Ishikawa (cell line): ENCODE results near the gene DSCAML1.

Experiments
- CEBPB ChIP-seq: IDR thresholded peaks from 2 replicates; pipeline ENCODE4 v1.6.1; 2012
- CREB1 ChIP-seq: IDR thresholded peaks from 2 replicates; pipeline ENCODE4 v1.6.1; 2012; ENCODE audit warnings: low read depth
- EGR1 ChIP-seq: IDR thresholded peaks from 2 replicates; pipeline ENCODE4 v1.6.1; 2012
- EP300 ChIP-seq: IDR thresholded peaks from 2 replicates; pipeline ENCODE4 v1.6.1; 2012; ENCODE audit warnings: borderline replicate concordance
- FOXM1 ChIP-seq: IDR thresholded peaks from 2 replicates; pipeline ENCODE4 v1.6.1; 2012; ENCODE audit warnings: low read depth, borderline replicate concordance
- NFIC ChIP-seq: IDR thresholded peaks from 2 replicates; pipeline ENCODE4 v1.6.1; 2012
- RAD21 ChIP-seq: IDR thresholded peaks from 2 replicates; pipeline ENCODE4 v1.6.1; 2012; ENCODE audit warnings: low read depth
- TAF1 ChIP-seq: IDR thresholded peaks from 2 replicates; pipeline ENCODE4 v1.6.1; 2012; ENCODE audit warnings: low read depth, mild to moderate bottlenecking
- TCF12 ChIP-seq: IDR thresholded peaks from 2 replicates; pipeline ENCODE4 v1.6.1; 2012; ENCODE audit warnings: low read depth
- TEAD4 ChIP-seq: IDR thresholded peaks from 2 replicates; pipeline ENCODE4 v1.6.1; 2012
- YY1 ChIP-seq: IDR thresholded peaks from 2 replicates; pipeline ENCODE4 v1.6.1; 2012; ENCODE audit warnings: low read depth
- ZBTB7A ChIP-seq: IDR thresholded peaks from 2 replicates; pipeline ENCODE4 v1.6.1; 2012; ENCODE audit warnings: low read depth
- TF ChIP-seq, protein P1 (sequence below): IDR thresholded peaks from 2 replicates; pipeline ENCODE4 v1.6.1; 2012; ENCODE audit warnings: low read depth, mild to moderate bottlenecking
- TF ChIP-seq, protein P2 (sequence below): IDR thresholded peaks from 2 replicates; pipeline ENCODE4 v1.6.1; 2012
- TF ChIP-seq, protein P3 (sequence below): IDR thresholded peaks from 2 replicates; pipeline ENCODE4 v1.6.1; 2012

DSCAML1 gene

DNA sequence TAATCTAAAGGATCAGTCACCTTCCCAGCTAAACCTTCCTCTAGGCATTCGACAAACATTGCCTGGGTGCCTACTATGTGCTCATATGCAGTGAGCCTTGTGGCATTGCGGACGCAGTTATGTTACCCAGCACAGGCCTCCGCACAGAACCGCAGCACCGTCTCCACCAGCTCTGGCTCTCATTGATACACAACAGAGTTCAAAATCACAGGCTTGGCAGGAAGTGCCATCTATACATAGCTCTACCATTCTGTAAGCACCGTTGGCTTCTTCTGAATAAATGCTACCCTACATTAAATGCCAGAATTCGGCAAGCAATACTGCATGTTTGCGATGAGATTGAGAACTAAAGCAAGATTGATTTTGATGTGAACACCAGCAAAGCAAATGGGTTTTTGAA is 31.0 kb downstream of the DSCAML1 start:
- no peak for TF ChIP-seq CREB1
- TF ChIP-seq TEAD4: no peak
- TF ChIP-seq, protein P1, sequence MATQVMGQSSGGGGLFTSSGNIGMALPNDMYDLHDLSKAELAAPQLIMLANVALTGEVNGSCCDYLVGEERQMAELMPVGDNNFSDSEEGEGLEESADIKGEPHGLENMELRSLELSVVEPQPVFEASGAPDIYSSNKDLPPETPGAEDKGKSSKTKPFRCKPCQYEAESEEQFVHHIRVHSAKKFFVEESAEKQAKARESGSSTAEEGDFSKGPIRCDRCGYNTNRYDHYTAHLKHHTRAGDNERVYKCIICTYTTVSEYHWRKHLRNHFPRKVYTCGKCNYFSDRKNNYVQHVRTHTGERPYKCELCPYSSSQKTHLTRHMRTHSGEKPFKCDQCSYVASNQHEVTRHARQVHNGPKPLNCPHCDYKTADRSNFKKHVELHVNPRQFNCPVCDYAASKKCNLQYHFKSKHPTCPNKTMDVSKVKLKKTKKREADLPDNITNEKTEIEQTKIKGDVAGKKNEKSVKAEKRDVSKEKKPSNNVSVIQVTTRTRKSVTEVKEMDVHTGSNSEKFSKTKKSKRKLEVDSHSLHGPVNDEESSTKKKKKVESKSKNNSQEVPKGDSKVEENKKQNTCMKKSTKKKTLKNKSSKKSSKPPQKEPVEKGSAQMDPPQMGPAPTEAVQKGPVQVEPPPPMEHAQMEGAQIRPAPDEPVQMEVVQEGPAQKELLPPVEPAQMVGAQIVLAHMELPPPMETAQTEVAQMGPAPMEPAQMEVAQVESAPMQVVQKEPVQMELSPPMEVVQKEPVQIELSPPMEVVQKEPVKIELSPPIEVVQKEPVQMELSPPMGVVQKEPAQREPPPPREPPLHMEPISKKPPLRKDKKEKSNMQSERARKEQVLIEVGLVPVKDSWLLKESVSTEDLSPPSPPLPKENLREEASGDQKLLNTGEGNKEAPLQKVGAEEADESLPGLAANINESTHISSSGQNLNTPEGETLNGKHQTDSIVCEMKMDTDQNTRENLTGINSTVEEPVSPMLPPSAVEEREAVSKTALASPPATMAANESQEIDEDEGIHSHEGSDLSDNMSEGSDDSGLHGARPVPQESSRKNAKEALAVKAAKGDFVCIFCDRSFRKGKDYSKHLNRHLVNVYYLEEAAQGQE: no peak
- no peak for TF ChIP-seq YY1
- TF ChIP-seq NFIC: no peak
- TF ChIP-seq FOXM1: no peak
- TF ChIP-seq TAF1: no peak
- no peak for TF ChIP-seq ZBTB7A
- TF ChIP-seq TCF12: no peak
- TF ChIP-seq EGR1: no peak
- TF ChIP-seq, protein P2, sequence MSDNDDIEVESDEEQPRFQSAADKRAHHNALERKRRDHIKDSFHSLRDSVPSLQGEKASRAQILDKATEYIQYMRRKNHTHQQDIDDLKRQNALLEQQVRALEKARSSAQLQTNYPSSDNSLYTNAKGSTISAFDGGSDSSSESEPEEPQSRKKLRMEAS: no peak
- TF ChIP-seq CEBPB: no peak
- no peak for TF ChIP-seq RAD21
- TF ChIP-seq, protein P3, sequence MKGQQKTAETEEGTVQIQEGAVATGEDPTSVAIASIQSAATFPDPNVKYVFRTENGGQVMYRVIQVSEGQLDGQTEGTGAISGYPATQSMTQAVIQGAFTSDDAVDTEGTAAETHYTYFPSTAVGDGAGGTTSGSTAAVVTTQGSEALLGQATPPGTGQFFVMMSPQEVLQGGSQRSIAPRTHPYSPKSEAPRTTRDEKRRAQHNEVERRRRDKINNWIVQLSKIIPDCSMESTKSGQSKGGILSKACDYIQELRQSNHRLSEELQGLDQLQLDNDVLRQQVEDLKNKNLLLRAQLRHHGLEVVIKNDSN: no peak
- no peak for TF ChIP-seq EP300

DNA sequence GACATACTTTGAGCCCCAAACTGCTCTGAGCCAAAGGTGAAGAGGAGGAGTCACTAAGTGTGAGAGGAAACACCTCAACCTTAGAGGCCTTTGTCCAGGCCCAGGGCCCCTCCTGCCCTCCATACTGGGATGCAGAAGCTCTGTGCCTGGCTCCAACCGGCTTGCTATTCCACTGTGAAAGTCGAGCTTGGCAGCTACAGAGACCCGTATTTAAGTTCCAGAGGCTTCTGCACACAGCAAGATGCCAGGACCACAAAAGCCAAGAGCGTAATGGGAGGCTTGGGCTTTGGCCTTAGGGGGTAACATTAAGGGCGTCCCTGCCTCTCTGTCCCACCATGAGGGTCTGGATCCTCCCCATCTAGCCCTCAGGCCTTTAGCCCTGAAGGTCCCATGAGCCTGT is 31.9 kb downstream of the DSCAML1 start:
- TF ChIP-seq CREB1 (no peak), CEBPB (no peak), RAD21 (no peak), EP300 (no peak), TCF12 (no peak), FOXM1 (no peak), ZBTB7A (no peak), TEAD4 (no peak), EGR1 (no peak), YY1 (no peak), NFIC (no peak), TAF1 (no peak)
- TF ChIP-seq, protein P3: no peak
- TF ChIP-seq, protein P2: no peak
- TF ChIP-seq, protein P1: no peak

DNA sequence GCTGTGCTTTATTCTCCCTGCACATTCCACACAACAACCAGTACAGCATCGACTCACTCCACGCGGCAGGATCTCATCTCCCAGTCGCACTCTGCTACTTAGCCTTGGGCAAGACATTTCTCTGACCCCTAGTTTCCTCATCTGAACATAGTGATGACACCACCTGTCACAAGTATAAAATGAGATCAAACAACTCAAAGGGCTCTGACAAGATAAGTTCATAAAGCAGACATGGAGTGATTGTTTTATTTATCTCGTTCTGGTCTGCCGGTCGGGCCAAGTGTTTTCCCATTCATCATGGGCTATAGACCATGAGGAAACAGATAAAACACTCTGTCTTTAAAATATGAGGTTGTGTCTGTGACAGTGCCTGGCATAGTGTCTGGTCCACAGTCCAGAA is 35.0 kb downstream of the DSCAML1 start:
- TF ChIP-seq EP300: no peak
- no peak for TF ChIP-seq TCF12
- TF ChIP-seq RAD21: no peak
- TF ChIP-seq, protein P1: no peak
- TF ChIP-seq TEAD4: no peak
- TF ChIP-seq YY1: no peak
- no peak for TF ChIP-seq CEBPB
- TF ChIP-seq, protein P2: no peak
- TF ChIP-seq NFIC: no peak
- TF ChIP-seq EGR1: no peak
- TF ChIP-seq, protein P3: no peak
- no peak for TF ChIP-seq ZBTB7A

DNA sequence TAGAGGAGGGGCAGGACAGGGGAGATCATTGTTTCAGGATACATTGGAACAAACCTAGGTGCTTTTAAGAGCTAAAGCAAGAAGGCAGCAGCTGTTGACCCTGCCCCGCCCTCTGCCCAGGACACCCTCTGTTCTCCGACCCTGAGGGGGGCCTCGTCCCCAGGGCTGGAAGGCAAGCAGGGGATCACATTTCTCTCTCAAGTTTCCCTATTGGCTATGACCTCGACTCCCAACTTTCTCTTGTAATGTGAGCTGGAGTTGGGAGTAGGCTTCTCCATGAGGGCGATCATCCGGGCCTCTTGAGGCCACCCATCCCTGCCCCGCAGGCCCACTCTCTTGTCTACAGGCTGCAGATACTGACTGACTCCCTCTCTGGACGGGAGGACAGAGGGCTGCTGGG is 37.7 kb downstream of the DSCAML1 start:
- no peak for TF ChIP-seq ZBTB7A
- TF ChIP-seq EP300: peak; percentile 22; the same call in 1 of the 2 replicates
